Heart right ventricle (tissue), 16 donors: ENCODE data around the gene FLRT2. TPM values are rescaled to one million over a fixed set of nuclear protein-coding genes. Genes with fewer than 3 reads are reported as not detected.

Source experiments
- ATAC-seq, 8 donors: fragments of 200-7000 bp; cut with Tn5 transposase; one replicate each; pipeline ENCODE4 v1.9.1; 2020; ENCODE audit warnings: mild to moderate bottlenecking in 8 of 8, moderate library complexity in 8 of 8, moderate number of reproducible peaks in 1 of 8
- DNase-seq, 2 donors: peaks; one replicate each; pipeline ENCODE4 v3.0.0-alpha.2; 2020
- H3K27ac ChIP-seq, 10 donors: fragments of 200-600 bp; sonication (generic) in 2 of 10; one replicate each; pipeline versions ENCODE4 v1.5.0 to v1.8.0; 2020 to 2022; ENCODE audit warnings: mild to moderate bottlenecking in 3 of 10
- H3K27me3 ChIP-seq, 7 donors: fragments of 200-600 bp; one replicate each; pipeline ENCODE4 v1.8.0; 2021 to 2022; ENCODE audit warnings: mild to moderate bottlenecking in 2 of 7
- H3K36me3 ChIP-seq, 9 donors: fragments of 200-600 bp; sonication (generic) in 1 of 9; one replicate each; pipeline versions ENCODE4 v1.5.0 to v1.8.0; 2020 to 2022; ENCODE audit warnings: mild to moderate bottlenecking in 2 of 9
- H3K4me1 ChIP-seq, 9 donors: fragments of 200-600 bp; sonication (generic) in 1 of 9; one replicate each; pipeline versions ENCODE4 v1.5.0 to v1.8.0; 2020 to 2022; ENCODE audit warnings: mild to moderate bottlenecking in 4 of 9
- H3K4me3 ChIP-seq, 10 donors: fragments of 200-600 bp; sonication (generic) in 2 of 10; one replicate each; pipeline versions ENCODE4 v1.5.0 to v1.8.0; 2020 to 2022; ENCODE audit warnings: mild to moderate bottlenecking in 7 of 10, moderate library complexity in 2 of 10
- H3K9me3 ChIP-seq, 11 donors: fragments of 200-600 bp in 10 of 11; sonication (generic) in 2 of 11; one replicate each; pipeline versions ENCODE4 v1.5.0 to v1.8.0; 2013 to 2022; ENCODE audit warnings: mild to moderate bottlenecking in 2 of 11, control low read depth in 1 of 11, moderate library complexity in 1 of 11
- WGBS, 2 donors: extraction: QIAGEN DNeasy Blood & Tissue Kit; methylation state at CpG; one replicate each; pipeline ENCODE4 v1.1.7; 2013; ENCODE audit warnings: inconsistent platforms in 1 of 2; 5-methylcytosine and 5-hydroxymethylcytosine counted together
- intact Hi-C, 10 donors: fragments of 100-400 bp; cut with DNase I; formaldehyde crosslinking; loops; one replicate each; pipeline versions ENCODE4 v1.11.1 to v1.14.2; 2022
- polyA plus RNA-seq, 2 donors: library from polyadenylated mRNA; stranded (reverse); fragments of 200-250 nt; gene quantifications; one replicate each; pipeline ENCODE4 v1.2.3, GENCODE V29; 2013
- total RNA-seq, 10 donors: library from RNA; stranded (reverse); fragmentation: NEBNext Ultra II Directional in 3 of 10; extraction: Animal tissue kit (Norgen Biotek cat#: 25700) in 3 of 10; gene quantifications; one replicate each; pipeline versions ENCODE4 v1.2.1 to v1.2.4, GENCODE V29; 2021 to 2023
- TF ChIP-seq, protein P1 (sequence below), 9 donors: fragments of 200-600 bp; sonication (generic) in 2 of 9; IDR thresholded peaks; one replicate each; pipeline versions ENCODE4 v1.5.0 to v1.8.0; 2021 to 2022; ENCODE audit warnings: antibody characterized with exemption in 9 of 9, mild to moderate bottlenecking in 5 of 9, moderate library complexity in 1 of 9
- donor health status: Arrhythmogenic right ventricular cardiomyopathy.
- donor health status: ischemic (EF 13 %, LVEDD 7.1; RV severe dilation, severe dysfunction).
- donor health status: healthy with polysubstance abuse.
- donor health status: DM: no; HTN: yes; CAD: no.
- donor health status: DM: no; HTN: no; CAD: no.
- donor health status: ischemic (EF 25% LVEDD 6.9; RV normal size, moderate dysfunction).
- donor health status: ischemic (EF 25% LVEDD 5.7; RV mildly dilated, moderate dysfunction).
- donor health status: healthy.
- donor health status: DM: yes; HTN: yes; CAD: no.
- donor health status: Ischemic cardiomyopathy.
- donor health status: ischemic (EF 35%, LVEDD 5.7; RV mildly dilated, moderate dysfunction).
- donor health status: nonischemic (EF 11% LVEDD 7.7; RV severe dilation, severe dysfunction).
- donor health status: DM: yes; HTN: yes; CAD: no.
- donor health status: PGD.
- donor health status: ischemic (EF 29% LVEDD 5.4; RV normal size, mild dysfunction).
- donor health status: nonischemic (EF 23%, LVEDD 6.1; RV moderate dilation, normal function).

Gene FLRT2
- total and polyA plus RNA-seq, 12 donors: 1.1 to 7.5 (median 3.1) TPM

- H3K27ac ChIP-seq: no peak overlapping the region
- ATAC-seq (no peak), DNase-seq (no peak)
- H3K36me3 ChIP-seq: no peaks in the 10 kb centered on the region
- peaks cover 0 to 14% (median 0%) of the 10 kb centered on the region in 9 donors for H3K4me1 ChIP-seq
- H3K9me3 ChIP-seq: no peaks in the 10 kb centered on the region
- intact Hi-C loops: no loop called here
- TF ChIP-seq, protein P1, sequence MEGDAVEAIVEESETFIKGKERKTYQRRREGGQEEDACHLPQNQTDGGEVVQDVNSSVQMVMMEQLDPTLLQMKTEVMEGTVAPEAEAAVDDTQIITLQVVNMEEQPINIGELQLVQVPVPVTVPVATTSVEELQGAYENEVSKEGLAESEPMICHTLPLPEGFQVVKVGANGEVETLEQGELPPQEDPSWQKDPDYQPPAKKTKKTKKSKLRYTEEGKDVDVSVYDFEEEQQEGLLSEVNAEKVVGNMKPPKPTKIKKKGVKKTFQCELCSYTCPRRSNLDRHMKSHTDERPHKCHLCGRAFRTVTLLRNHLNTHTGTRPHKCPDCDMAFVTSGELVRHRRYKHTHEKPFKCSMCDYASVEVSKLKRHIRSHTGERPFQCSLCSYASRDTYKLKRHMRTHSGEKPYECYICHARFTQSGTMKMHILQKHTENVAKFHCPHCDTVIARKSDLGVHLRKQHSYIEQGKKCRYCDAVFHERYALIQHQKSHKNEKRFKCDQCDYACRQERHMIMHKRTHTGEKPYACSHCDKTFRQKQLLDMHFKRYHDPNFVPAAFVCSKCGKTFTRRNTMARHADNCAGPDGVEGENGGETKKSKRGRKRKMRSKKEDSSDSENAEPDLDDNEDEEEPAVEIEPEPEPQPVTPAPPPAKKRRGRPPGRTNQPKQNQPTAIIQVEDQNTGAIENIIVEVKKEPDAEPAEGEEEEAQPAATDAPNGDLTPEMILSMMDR (IDR thresholded peaks at IDR 0.05): no peak
- H3K27me3 ChIP-seq: no peaks in the 10 kb centered on the region
- 78 to 80% methylated on average over 1 of the region's 1 CpG for WGBS, 2 donors
- H3K4me3 ChIP-seq: no peak overlapping the region
Observed at GRCh38 chr14:85581691-85582090, 51.7 kb downstream of the FLRT2 start.

- intact Hi-C loops: no loop called here
- Histone ChIP-seq H3K27ac (no peak overlapping the region), H3K9me3 (no peaks in the 10 kb centered on the region), H3K4me1 (peaks cover 0 to 14% (median 0%) of the 10 kb centered on the region in 9 donors), H3K4me3 (no peak overlapping the region), H3K27me3 (no peaks in the 10 kb centered on the region), H3K36me3 (no peaks in the 10 kb centered on the region)
- 66 to 80% methylated on average over 5 of the region's 5 CpGs for WGBS, 2 donors
- TF ChIP-seq, protein P1 (IDR thresholded peaks at IDR 0.05): no peak
- no peak for ATAC-seq
- DNase-seq: no peak
Observed at GRCh38 chr14:85583380-85583779, 53.4 kb downstream of the FLRT2 start.

GRCh38 chr14:85584481-85584880 is 54.5 kb downstream of the FLRT2 start:
- TF ChIP-seq, protein P1 (IDR thresholded peaks at IDR 0.05): no peak
- peaks cover 0 to 5% (median 0%) of the 10 kb centered on the region in 11 donors for H3K9me3 ChIP-seq
- H3K4me1 ChIP-seq: peaks cover 0 to 14% (median 0%) of the 10 kb centered on the region in 9 donors
- no peak overlapping the region for H3K27ac ChIP-seq
- DNase-seq (no peak), ATAC-seq (no peak)
- H3K27me3 ChIP-seq: no peaks in the 10 kb centered on the region
- intact Hi-C loops: no loop called here
- no peak overlapping the region for H3K4me3 ChIP-seq
- no peaks in the 10 kb centered on the region for H3K36me3 ChIP-seq
- WGBS, 2 donors: 83 to 85% methylated on average over 6 of the region's 6 CpGs

DNA sequence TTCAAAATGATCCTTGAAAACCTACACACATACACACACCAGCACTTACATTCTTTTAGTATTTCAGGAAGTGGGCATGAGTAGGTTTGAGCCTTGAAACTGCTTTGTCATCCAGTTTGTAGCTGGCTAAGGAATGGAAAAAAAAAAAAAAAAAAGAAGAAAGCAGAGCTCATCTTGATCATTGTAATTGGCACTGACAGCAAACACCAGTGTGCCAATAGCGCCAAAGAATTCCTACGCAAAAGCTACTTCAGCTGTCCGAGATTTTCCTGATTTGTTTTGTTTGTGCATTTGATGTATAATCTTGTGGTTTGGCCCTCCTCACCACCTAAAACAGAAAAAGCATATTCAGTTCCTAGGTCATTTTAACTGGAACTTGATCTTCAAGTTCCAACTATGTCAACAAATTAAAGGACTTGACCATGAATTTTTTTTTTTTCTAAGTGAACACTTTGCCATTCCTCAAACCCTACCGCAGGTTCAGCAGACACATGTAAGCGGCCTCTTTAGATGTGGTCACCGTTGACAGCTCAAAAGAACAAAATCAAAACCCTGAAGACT is 57.3 kb downstream of the FLRT2 start:
- no peak for ATAC-seq
- no peaks in the 10 kb centered on the region for H3K36me3 ChIP-seq
- no peaks in the 10 kb centered on the region for H3K27me3 ChIP-seq
- no peak for DNase-seq
- peaks cover 0 to 14% (median 2%) of the 10 kb centered on the region in 11 donors for H3K9me3 ChIP-seq
- TF ChIP-seq, protein P1 (IDR thresholded peaks at IDR 0.05): no peak
- WGBS, 2 donors: 84 to 86% methylated on average over 6 of the region's 6 CpGs
- intact Hi-C loops: no loop called here
- H3K4me3 ChIP-seq: no peak overlapping the region
- peaks cover 0 to 11% (median 0%) of the 10 kb centered on the region in 9 donors for H3K4me1 ChIP-seq
- peak overlapping the region in 1 of 10 donors; percentile 1 for H3K27ac ChIP-seq
